HG02642 (cell line): ENCODE data around the gene YLPM1.
A peak's percentile ranks its signal among the peaks of the same experiment; 100 is the strongest.
"Not testable (repeated sequence)": the region's sequence is repeated elsewhere in the genome, so short reads cannot be mapped to it uniquely, and the experiment has no call there.

ENCODE experiments used
- ATAC-seq: cut with Tn5 transposase; IDR thresholded peaks from one replicate; pipeline ENCODE4 v1.9.1; 2021; ENCODE audit warnings: mild to moderate bottlenecking; ENCODE audit not compliant: unreplicated experiment, poor library complexity

Gene YLPM1

GRCh38 chr14:74762917-74763802, at the start of gene YLPM1:
YLPM1 (plus strand) TSS chr14:74763316; CDS start chr14:74763490, 174 bp downstream.
- ATAC-seq = peak; percentile 89

DNA sequence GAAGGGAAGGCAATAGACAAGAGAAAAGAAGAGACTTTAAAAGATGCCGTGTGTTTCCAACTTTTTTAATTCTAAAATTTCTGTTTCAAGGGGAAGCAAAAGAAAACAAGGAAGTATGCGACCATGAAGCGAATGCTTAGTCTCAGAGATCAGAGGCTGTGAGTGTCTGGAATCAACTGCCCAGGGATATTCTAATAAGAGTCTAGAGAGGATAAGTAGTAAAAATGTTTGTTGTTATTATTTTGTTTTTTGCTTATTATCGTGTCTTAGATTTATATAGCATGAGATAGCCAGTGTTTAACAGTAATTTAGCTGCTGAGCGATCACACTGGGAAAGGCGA, 49.8 kb upstream of the YLPM1 start:
- ATAC-seq = no peak

DNA sequence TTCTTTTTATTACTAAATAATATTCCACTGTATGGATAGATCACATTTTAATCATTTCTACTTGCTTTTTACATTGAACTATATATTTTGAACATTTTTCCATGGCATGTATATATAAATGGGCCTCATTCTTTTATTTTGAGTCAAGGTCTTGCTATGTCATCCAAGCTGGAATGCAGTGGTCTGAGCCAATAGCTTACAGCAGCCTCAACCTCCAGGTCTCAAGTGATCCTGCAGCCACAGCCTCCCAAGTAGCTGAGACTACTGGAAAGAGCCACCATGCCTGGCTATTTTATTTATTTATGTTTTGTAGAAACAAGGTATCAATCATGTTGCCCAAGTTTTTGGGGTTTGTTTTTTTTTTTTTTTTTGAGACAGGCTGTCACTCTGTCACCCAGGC, 42.6 kb upstream of the YLPM1 start:
- ATAC-seq = no peak

GRCh38 chr14:74723134-74723533, 40.0 kb upstream of the YLPM1 start:
- ATAC-seq = no peak

DNA sequence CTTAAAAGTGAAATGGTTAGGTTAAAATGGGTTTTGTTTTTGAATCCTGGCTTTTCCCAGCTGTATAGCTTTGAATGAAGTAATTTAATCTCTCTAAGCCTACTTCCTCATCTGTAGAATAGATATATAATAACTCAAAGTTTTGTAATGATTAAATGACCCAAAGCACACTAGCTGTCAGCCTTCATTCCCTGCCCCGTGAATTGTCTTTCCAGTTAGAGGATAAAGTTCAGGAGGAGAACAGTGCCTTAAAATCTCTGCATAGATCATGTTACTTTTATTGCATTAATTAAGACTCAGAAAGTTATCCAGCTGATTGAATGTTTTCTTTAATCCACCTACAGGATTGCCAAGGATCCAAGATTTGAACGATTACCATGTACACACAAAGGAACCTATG, 30.7 kb upstream of the YLPM1 start:
- ATAC-seq = no peak

DNA sequence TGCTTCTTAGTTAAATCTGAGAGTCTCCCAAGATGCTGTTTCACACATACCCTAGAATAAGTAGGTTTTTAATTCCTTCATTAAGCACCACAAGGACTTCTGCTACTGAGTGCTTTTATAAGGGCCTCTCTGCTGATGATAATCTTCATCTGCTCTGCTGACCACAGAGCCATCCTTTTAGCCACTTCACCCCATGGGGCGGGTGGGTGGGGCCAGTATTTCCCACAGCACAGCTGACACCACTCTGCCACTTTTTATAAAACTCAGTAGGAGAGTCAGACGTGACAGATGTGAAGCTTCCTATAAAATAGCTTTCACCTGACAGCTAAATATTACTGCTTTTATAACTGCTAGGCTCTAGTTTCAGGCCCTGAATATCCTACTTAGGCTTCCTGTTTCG, 29.9 kb upstream of the YLPM1 start:
- no peak for ATAC-seq

DNA sequence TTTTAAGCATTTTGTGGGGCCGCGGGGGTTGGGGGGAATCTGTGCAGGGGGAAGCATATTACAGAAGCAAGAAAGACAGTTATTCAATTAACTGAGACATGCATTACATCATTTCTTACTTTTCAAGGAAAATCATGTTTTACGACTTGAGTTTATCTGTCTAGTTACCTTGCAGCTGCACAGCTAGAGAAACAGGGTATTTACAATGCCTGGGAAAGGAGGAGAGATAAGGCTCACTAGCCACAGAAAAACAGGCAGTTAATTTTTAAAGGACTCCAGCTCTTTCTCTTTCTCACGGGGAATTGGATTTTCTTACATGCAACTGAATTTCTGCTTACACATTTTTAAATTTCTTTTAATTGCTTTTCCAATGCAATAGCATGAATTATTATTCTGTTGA, 28.0 kb upstream of the YLPM1 start:
- no peak for ATAC-seq

GRCh38 chr14:74737753-74738325, 25.3 kb upstream of the YLPM1 start:
- no peak for ATAC-seq

DNA sequence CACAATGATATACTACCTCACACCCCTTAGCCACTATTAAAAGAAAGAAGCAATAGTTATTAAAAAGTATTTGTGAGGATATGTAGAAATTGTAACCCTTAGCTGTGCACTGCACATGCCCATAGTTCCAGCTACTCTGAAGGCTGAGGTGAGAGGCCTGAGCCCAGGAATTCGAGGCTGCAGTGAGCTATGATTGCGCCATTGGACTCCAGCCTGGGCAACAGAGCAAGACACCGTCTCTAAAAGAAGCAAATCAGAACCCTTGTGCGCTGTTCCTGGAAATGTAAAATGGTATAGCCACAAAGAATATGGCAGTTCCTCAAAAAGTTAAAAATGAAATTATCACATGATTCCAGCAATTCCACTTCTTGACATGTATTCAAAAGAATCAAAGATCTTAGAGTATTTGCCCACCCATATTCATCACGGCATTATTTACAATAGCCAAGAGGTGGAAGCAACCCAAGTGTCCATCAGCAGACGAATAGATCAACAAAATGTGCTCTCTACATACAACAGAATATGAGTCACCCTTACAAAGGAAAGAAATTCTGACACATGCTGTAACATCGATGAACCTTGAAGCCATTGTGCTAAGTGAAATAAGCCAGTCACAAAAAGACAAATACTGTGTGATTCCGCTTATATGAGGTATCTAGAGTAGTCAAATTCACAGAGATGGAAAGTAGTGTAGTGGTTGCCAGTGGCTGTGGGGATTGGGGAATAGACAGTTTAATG, 23.7 kb upstream of the YLPM1 start:
- ATAC-seq = no peak

DNA sequence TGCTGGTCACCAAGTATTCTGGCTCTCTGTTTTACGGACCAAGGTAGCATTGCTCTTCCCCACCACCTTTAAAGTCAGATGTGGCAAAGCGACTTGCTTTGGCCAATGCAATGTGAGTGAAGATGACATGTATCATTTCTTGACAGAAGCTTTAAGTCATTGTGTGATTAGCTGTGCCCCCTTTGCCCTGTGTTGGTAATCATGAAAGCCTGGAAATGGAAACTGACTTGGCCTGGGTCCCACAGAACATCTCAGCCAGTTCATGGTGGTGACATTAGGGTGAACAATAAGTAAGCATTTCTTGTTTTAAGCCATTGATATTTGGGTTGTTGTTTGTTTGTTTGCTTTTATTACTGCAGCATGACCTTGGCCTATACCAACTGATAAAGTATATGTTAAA, 15.9 kb upstream of the YLPM1 start:
- ATAC-seq = no peak

- no peak for ATAC-seq
Measured at GRCh38 chr14:74754157-74754556, 9.0 kb upstream of the YLPM1 start.

DNA sequence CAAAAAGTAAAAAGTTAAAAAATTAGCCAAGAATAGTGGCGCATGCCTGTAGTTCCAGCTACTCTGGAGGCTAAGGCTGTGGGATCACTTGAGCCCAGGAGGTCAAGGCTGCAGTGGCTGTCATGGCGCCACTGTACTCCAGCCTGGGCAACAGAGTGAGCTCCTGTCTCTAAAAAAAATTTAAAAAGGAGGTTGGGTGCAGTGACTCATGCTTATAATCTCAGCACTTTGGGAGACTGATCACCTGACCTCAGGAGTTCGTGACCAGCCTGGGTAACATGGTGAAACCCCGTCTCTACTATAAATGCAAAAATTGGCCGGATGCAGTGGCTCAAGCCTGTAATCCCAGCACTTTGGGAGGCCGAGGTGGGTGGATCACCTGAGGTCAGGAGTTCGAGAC, 8.2 kb upstream of the YLPM1 start:
- no peak for ATAC-seq

DNA sequence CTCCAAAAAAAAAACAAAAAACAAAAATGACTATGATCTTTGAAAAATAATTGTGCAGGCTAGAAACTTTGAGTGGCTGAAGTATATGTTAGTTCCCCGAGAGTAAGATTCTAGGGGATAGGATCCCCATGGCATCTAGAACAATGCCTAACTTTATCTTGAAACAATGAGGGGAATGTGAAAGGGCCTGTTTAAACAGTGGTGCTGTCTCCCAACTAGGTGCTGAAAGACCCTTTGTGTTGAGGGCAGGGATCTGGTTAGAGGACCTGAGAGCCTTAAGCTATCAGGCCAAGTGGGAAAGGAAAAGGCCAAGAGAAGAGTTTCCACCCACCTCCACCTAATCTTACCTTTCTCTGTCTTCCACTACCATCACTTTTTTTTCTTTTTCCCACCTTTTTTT, 6.8 kb upstream of the YLPM1 start:
- ATAC-seq = no peak

DNA sequence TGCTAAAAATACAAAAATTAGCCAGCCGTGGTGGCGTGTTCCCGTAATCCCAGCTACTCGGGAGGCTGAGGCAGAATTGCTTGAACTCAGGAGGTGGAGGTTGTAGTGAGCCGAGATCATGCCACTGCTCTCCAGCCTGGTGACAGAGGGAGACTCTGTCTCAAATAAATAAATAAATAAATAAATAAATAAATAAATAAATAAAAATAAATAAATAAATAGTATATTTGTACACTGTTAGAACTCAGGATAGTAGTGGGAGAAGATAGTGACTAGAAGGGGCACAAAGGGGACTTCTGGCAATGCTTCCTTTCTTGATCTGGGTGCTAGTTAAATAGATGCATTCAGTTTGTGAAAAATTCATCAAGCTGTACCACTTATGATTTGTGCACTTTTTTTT, 4.6 kb upstream of the YLPM1 start:
- ATAC-seq = not testable (repeated sequence)

GRCh38 chr14:74763803-74764531, 851 bp downstream of the YLPM1 start:
- ATAC-seq = no peak

DNA sequence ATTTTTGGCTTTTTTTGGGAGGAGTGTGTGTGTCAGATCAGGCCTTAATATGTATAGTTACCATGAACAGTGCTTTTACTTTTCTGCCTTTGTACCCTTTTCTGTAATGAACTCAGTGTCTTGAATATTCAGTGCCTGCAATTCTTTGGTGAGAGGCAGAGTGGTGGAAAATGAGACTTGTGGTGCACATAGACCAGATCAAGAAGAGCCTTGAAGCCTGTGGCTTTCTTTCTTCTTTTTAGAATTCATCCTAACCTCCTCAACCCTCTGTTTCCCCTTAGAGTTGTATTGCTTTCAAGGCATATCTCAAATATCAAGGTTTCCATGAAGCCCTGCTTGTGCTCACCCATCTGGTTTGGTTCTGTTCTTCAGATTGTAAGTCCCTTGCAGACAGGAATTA, 2.6 kb downstream of the YLPM1 start:
- no peak for ATAC-seq

DNA sequence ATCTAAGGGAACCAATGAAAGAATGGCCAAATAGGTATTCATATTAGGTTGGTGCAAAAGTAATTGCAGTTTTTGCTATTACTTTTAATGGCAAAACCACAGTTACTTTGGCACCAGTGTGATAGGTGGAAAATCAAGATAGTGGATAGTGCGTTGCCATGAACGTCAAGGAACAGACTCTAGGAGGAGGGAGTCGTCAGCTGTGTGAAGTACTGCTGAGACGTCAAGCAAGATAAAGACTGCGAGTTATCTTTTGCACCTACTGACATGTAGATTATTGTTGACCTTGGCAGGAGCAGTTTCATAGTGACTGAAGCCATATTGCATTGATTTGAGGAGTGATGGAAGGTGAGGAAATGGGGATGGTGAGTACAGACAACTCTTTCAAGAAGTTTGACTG, 8.3 kb downstream of the YLPM1 start:
- ATAC-seq = no peak

DNA sequence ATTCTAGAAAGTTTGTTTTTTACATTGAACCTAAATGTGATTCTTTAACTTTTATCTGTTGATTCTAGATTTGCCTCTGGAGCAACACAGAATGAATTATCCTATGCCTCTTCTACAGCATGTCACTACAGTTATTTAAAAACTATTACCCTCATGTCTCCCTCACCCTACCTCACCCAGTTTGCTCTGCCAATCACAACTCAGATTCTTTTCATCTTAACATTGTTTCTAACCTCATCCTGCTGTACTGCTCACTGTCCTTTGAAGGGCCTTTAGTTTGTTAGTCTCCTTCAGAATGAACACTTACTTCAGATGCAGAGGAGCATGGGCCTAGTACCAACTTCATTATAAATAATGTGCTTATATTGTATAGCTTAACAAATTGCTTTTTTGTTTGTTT, 21.5 kb downstream of the YLPM1 start:
- ATAC-seq = no peak

DNA sequence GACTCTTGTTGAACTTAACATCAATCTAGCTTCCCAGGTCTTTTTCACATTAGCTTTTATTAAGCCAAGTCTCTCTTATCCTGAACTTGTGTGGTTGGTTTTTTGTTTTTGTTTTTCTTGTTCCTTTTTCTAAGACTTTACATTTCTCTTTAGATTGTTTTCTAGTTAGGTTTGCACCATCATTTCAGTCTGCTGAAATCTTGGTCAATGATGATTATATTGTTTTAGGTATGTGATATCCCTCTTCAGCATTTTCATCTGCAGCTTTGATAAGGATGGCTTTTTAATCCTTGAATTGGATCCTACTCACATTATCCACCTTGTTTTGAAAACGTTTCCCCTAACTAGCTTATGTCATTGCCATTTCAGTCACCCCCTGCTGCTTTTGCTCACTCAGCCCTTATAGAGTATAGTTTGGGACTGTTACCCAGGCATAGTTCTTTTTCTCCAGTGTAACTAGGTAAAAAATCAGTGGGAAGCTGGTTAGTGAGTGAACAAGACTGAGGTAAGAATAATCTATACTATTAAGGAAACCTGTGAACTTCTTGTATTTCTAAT, 22.0 kb downstream of the YLPM1 start:
- no peak for ATAC-seq

- no peak for ATAC-seq
Measured at GRCh38 chr14:74786796-74787315, 23.7 kb downstream of the YLPM1 start.
